DMS153 treated with DMSO at 0.1 percent for 48 hours (cell line): ENCODE data around the gene POT1.

Experiments used
- DNase-seq: peaks from one replicate; lab custom pipeline; 2025; ENCODE audit not compliant: unreplicated experiment; lab: John Stamatoyannopoulos, UW

Gene POT1

GRCh38 chr7:124912972-124913371, 16.7 kb downstream of the POT1 start:
- DNase-seq, result no peak

- DNase-seq, result no peak
These were observed 19.8 kb downstream of the POT1 start for GRCh38 chr7:124909808-124910207.

GRCh38 chr7:124908259-124908658, 21.4 kb downstream of the POT1 start:
- DNase-seq, result no peak

- DNase-seq, result no peak
These were observed 22.1 kb downstream of the POT1 start for GRCh38 chr7:124907490-124907889.

- no peak for DNase-seq
These were observed 31.1 kb downstream of the POT1 start for GRCh38 chr7:124898531-124898930.

GRCh38 chr7:124896001-124896400, 33.6 kb downstream of the POT1 start:
- no peak for DNase-seq

GRCh38 chr7:124893140-124893827, 36.3 kb downstream of the POT1 start:
- no peak for DNase-seq

- DNase-seq, result no peak
These were observed 42.4 kb downstream of the POT1 start for GRCh38 chr7:124887247-124887646.

- DNase-seq, result no peak
These were observed 47.6 kb downstream of the POT1 start for GRCh38 chr7:124881981-124882380.

- DNase-seq, result no peak
These were observed 49.9 kb downstream of the POT1 start for GRCh38 chr7:124879771-124880170.

- no peak for DNase-seq
These were observed 50.5 kb downstream of the POT1 start for GRCh38 chr7:124879103-124879502.

- no peak for DNase-seq
These were observed 54.9 kb downstream of the POT1 start for GRCh38 chr7:124874644-124875163.

GRCh38 chr7:124857672-124858235, 71.9 kb downstream of the POT1 start:
- DNase-seq, result no peak

GRCh38 chr7:124856299-124856888, 73.2 kb downstream of the POT1 start:
- peak; percentile 2 for DNase-seq

- no peak for DNase-seq
These were observed 86.3 kb downstream of the POT1 start for GRCh38 chr7:124843336-124843735.

- DNase-seq, result peak; percentile 3
These were observed 89.2 kb downstream of the POT1 start for GRCh38 chr7:124840435-124840834.

GRCh38 chr7:124839687-124840086, 89.9 kb downstream of the POT1 start:
- no peak for DNase-seq

- no peak for DNase-seq
These were observed 93.5 kb downstream of the POT1 start for GRCh38 chr7:124836173-124836572.

- DNase-seq, result no peak
These were observed 110.8 kb downstream of the POT1 start for GRCh38 chr7:124818807-124819206.

- DNase-seq, result no peak
These were observed 115.4 kb downstream of the POT1 start for GRCh38 chr7:124813994-124814798.

GRCh38 chr7:124812764-124813163, 116.9 kb downstream of the POT1 start:
- no peak for DNase-seq

GRCh38 chr7:124811341-124811740, 118.3 kb downstream of the POT1 start:
- DNase-seq, result no peak
